Smooth muscle cell (in vitro differentiated cells): ENCODE data around the gene PREP. TPM values are rescaled to one million over a fixed set of nuclear protein-coding genes. Genes with fewer than 3 reads are reported as not detected.

Experiments
- DNase-seq: peaks from one replicate; lab custom pipeline; 2025; ENCODE audit not compliant: unreplicated experiment; lab: John Stamatoyannopoulos, UW
- H2AFZ ChIP-seq: fragments of 200-600 bp; sonication (generic); 2 replicates; pipeline ENCODE4 v1.6.0; 2016; ENCODE audit warnings: antibody characterized with exemption, low read depth, mild to moderate bottlenecking
- H3F3A ChIP-seq: fragments of 200-600 bp; sonication (generic); 2 replicates; pipeline ENCODE4 v1.6.0; 2017; ENCODE audit warnings: antibody characterized with exemption, low read depth
- H3K27ac ChIP-seq: fragments of 200-600 bp; sonication (generic); 2 replicates; pipeline ENCODE4 v1.5.1; 2016; ENCODE audit warnings: low read depth, mild to moderate bottlenecking
- H3K27me3 ChIP-seq: fragments of 200-600 bp; sonication (generic); 2 replicates; pipeline ENCODE4 v1.6.1; 2016; ENCODE audit warnings: low read depth, mild to moderate bottlenecking
- H3K36me3 ChIP-seq: fragments of 200-600 bp; sonication (generic); 2 replicates; pipeline ENCODE4 v1.5.1; 2016; ENCODE audit warnings: low read depth
- H3K4me1 ChIP-seq: fragments of 200-600 bp; sonication (generic); 2 replicates; pipeline ENCODE4 v1.5.1; 2016; ENCODE audit warnings: low read depth
- H3K4me2 ChIP-seq: fragments of 200-600 bp; sonication (generic); 2 replicates; pipeline ENCODE4 v1.6.0; 2016; ENCODE audit warnings: mild to moderate bottlenecking
- H3K4me3 ChIP-seq: fragments of 200-600 bp; sonication (generic); 2 replicates; pipeline ENCODE4 v1.5.1; 2016; ENCODE audit warnings: mild to moderate bottlenecking
- H3K79me2 ChIP-seq: fragments of 200-600 bp; sonication (generic); 2 replicates; pipeline ENCODE4 v1.6.0; 2016; ENCODE audit warnings: low read depth, mild to moderate bottlenecking
- H3K9ac ChIP-seq: fragments of 200-600 bp; sonication (generic); 2 replicates; pipeline ENCODE4 v1.6.0; 2016; ENCODE audit warnings: low read depth
- H3K9me3 ChIP-seq: fragments of 200-600 bp; sonication (generic); replicated peaks from 2 replicates; pipeline ENCODE4 v1.5.1; 2016; ENCODE audit warnings: low read depth
- H4K20me1 ChIP-seq: fragments of 200-600 bp; sonication (generic); 2 replicates; pipeline ENCODE4 v1.6.0; 2016; ENCODE audit warnings: low read depth
- CTCF ChIP-seq: fragments of 200-600 bp; sonication (generic); IDR thresholded peaks from 2 replicates; pipeline ENCODE4 v1.5.1; 2017; ENCODE audit warnings: borderline replicate concordance, mild to moderate bottlenecking, antibody characterized with exemption; ENCODE audit not compliant: insufficient read depth, poor library complexity, severe bottlenecking
- WGBS: methylation state at CpG from one replicate; pipeline ENCODE4 v1.1.7; 2016; ENCODE audit warnings: low lambda C conversion rate; 5-methylcytosine and 5-hydroxymethylcytosine counted together
- polyA plus RNA-seq: library from polyadenylated mRNA; unstranded; fragments of >200 nt; fragmentation: Nextera tagmentation; extraction: Ambion mirVana; gene quantifications from 2 replicates; pipeline ENCODE4 v1.2.1, GENCODE V29; 2016
- total RNA-seq: library from RNA; depleted of rRNA; stranded (reverse); fragments of >200 nt; gene quantifications from 2 replicates; pipeline ENCODE4 v1.2.3, GENCODE V29; 2014

Gene PREP
- total and polyA plus RNA-seq, 2 experiments from 2014 or later, result 23.4 to 33.2 TPM

- H3K4me1 ChIP-seq, result no peaks in the 10 kb centered on the region
- H3K27me3 ChIP-seq, result no peaks in the 10 kb centered on the region
- no peak overlapping the region for H3K9ac ChIP-seq
- no peak overlapping the region for H3K27ac ChIP-seq
- DNase-seq, result no peak
- H3F3A ChIP-seq, result no peaks in the 10 kb centered on the region
- TF ChIP-seq CTCF, result no peak
- H2AFZ ChIP-seq, result no peak overlapping the region
- H3K4me2 ChIP-seq, result no peak overlapping the region
- H3K4me3 ChIP-seq, result no peak overlapping the region
- H3K36me3 ChIP-seq, result peaks cover 7% of the 10 kb centered on the region
- H4K20me1 ChIP-seq, result no peaks in the 10 kb centered on the region
- H3K79me2 ChIP-seq, result no peaks in the 10 kb centered on the region
- H3K9me3 ChIP-seq, result no peaks in the 10 kb centered on the region
- WGBS, result 94% methylated on average over 1 of the region's 1 CpG
These were observed 111.4 kb downstream of the PREP start for GRCh38 chr6:105291525-105291924.

- no peaks in the 10 kb centered on the region for H3K9me3 ChIP-seq
- H2AFZ ChIP-seq, result no peak overlapping the region
- no peaks in the 10 kb centered on the region for H4K20me1 ChIP-seq
- peaks cover 14% of the 10 kb centered on the region for H3K36me3 ChIP-seq
- no peaks in the 10 kb centered on the region for H3K4me1 ChIP-seq
- no peak overlapping the region for H3K9ac ChIP-seq
- 96% methylated on average over 18 of the region's 18 CpGs for WGBS
- no peaks in the 10 kb centered on the region for H3K27me3 ChIP-seq
- H3K79me2 ChIP-seq, result no peaks in the 10 kb centered on the region
- no peak overlapping the region for H3K4me2 ChIP-seq
- no peak overlapping the region for H3K4me3 ChIP-seq
- H3F3A ChIP-seq, result no peaks in the 10 kb centered on the region
- no peak for TF ChIP-seq CTCF
- DNase-seq, result no peak
- no peak overlapping the region for H3K27ac ChIP-seq
These were observed 120.0 kb downstream of the PREP start for GRCh38 chr6:105282631-105283585.

DNA sequence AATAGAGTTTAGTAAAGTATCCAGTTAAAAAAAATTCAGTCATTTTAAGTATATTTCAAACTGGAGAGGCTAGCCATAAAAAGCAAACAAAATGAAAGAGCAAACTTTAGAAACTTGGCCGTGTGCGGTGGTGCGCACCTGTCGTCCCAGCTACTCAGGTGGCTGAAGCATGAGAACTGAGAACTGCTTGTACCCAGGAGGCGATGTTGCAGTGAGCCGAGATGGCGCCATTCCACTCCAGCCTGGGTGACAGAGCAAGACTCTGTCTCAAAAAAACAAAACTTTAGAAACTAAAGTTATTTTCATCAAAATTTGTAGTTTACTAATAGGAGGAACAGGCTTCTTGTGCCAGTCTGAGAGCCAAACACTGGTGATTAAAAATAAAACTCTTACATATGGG is 122.8 kb downstream of the PREP start:
- peaks cover 23% of the 10 kb centered on the region for H3K36me3 ChIP-seq
- no peak overlapping the region for H3K27ac ChIP-seq
- no peak overlapping the region for H3K4me3 ChIP-seq
- H3K79me2 ChIP-seq, result no peaks in the 10 kb centered on the region
- no peaks in the 10 kb centered on the region for H3K4me1 ChIP-seq
- no peaks in the 10 kb centered on the region for H4K20me1 ChIP-seq
- H3K27me3 ChIP-seq, result no peaks in the 10 kb centered on the region
- no peak overlapping the region for H2AFZ ChIP-seq
- WGBS, result 96% methylated on average over 7 of the region's 7 CpGs
- no peak for DNase-seq
- H3K4me2 ChIP-seq, result no peak overlapping the region
- H3F3A ChIP-seq, result no peaks in the 10 kb centered on the region
- no peak overlapping the region for H3K9ac ChIP-seq
- TF ChIP-seq CTCF, result no peak
- H3K9me3 ChIP-seq, result no peaks in the 10 kb centered on the region
